RKO (cell line): ENCODE results near the gene RBBP8.

ENCODE experiments used
- DNase-seq: peaks from one replicate; pipeline ENCODE4 v3.0.0-alpha.2; 2016; ENCODE audit warnings: low spot score

Gene RBBP8

GRCh38 chr18:23063502-23063901 is 130.4 kb downstream of the RBBP8 start:
- DNase-seq: no peak

- no peak for DNase-seq
Observed at GRCh38 chr18:23065234-23065806, 132.2 kb downstream of the RBBP8 start.

- no peak for DNase-seq
Observed at GRCh38 chr18:23066060-23066459, 132.9 kb downstream of the RBBP8 start.

- no peak for DNase-seq
Observed at GRCh38 chr18:23066504-23067039, 133.4 kb downstream of the RBBP8 start.

- DNase-seq: peak; percentile 24
Observed at GRCh38 chr18:23067236-23067635, 134.1 kb downstream of the RBBP8 start.

GRCh38 chr18:23068011-23068410 is 134.9 kb downstream of the RBBP8 start:
- DNase-seq: no peak

GRCh38 chr18:23068570-23069310 is 135.6 kb downstream of the RBBP8 start:
- no peak for DNase-seq

- no peak for DNase-seq
Observed at GRCh38 chr18:23069481-23069880, 136.4 kb downstream of the RBBP8 start.

GRCh38 chr18:23069898-23070297 is 136.8 kb downstream of the RBBP8 start:
- DNase-seq: no peak

- no peak for DNase-seq
Observed at GRCh38 chr18:23071285-23071684, 138.2 kb downstream of the RBBP8 start.

GRCh38 chr18:23072079-23072478 is 139.0 kb downstream of the RBBP8 start:
- no peak for DNase-seq

- no peak for DNase-seq
Observed at GRCh38 chr18:23073996-23074606, 141.0 kb downstream of the RBBP8 start.
